ENCODE measurements around the gene RBM8A.

Gene RBM8A

GRCh38 chr1:145901312-145902021 is 25.8 kb downstream of the RBM8A start:
- TF ChIP-seq, protein P1, sequence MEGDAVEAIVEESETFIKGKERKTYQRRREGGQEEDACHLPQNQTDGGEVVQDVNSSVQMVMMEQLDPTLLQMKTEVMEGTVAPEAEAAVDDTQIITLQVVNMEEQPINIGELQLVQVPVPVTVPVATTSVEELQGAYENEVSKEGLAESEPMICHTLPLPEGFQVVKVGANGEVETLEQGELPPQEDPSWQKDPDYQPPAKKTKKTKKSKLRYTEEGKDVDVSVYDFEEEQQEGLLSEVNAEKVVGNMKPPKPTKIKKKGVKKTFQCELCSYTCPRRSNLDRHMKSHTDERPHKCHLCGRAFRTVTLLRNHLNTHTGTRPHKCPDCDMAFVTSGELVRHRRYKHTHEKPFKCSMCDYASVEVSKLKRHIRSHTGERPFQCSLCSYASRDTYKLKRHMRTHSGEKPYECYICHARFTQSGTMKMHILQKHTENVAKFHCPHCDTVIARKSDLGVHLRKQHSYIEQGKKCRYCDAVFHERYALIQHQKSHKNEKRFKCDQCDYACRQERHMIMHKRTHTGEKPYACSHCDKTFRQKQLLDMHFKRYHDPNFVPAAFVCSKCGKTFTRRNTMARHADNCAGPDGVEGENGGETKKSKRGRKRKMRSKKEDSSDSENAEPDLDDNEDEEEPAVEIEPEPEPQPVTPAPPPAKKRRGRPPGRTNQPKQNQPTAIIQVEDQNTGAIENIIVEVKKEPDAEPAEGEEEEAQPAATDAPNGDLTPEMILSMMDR (IDR thresholded peaks at IDR 0.05; ENCODE audit: control insufficient read depth, extremely low read depth, insufficient read depth): no peak
- H3K4me3 ChIP-seq (ENCODE audit: low read depth, low read length): no peak overlapping the region
- no peak for DNase-seq (ENCODE audit: low read depth)

DNA sequence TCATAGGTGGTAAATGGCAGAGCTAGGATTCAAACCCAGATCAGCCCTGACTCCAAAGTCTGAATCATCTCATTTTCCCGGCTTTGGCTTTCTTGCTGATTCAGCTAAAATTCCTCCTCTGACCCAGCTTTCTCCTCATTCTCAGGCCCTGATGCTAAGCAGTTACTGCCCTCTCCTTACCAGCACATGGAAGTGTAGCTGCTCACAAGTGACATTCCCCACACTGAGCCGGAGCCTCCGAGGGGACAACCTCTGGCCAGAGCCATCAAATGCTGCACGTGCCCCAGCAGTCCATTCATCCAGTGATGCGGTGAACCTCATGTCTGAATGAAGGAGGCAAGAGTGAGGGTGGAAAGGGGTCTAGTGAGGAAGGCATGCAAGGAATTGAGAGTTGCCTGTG is 28.5 kb downstream of the RBM8A start:
- TF ChIP-seq, protein P1 (IDR thresholded peaks at IDR 0.05; ENCODE audit: control insufficient read depth, extremely low read depth, insufficient read depth): no peak
- H3K4me3 ChIP-seq (ENCODE audit: low read depth, low read length): no peak overlapping the region
- no peak for DNase-seq (ENCODE audit: low read depth)

- no peak for DNase-seq (ENCODE audit: low read depth)
- TF ChIP-seq, protein P1 (IDR thresholded peaks at IDR 0.05; ENCODE audit: control insufficient read depth, extremely low read depth, insufficient read depth): no peak
- no peak overlapping the region for H3K4me3 ChIP-seq (ENCODE audit: low read depth, low read length)
These were observed 29.3 kb downstream of the RBM8A start for GRCh38 chr1:145897969-145898368.

DNA sequence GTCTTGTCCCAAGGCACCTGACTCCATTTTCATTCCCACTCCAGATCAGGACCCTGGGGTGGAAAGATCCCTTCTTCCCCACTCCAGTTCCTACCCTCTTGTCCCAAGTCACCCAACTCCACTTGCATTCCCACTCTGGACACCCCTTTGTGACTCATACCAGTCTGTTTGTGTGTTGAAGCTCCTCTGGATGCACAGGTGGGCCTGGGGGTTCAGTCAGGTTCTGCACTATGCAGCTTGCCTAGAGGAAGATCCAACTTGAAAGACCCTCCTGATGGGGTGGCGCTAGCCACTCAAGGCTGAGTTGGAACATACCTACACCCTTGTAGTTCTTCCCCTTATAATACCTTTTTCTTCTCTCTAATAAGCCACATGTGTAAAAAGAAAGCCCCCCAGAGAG is 31.8 kb downstream of the RBM8A start:
- TF ChIP-seq, protein P1 (IDR thresholded peaks at IDR 0.05; ENCODE audit: control insufficient read depth, extremely low read depth, insufficient read depth): no peak

DNA sequence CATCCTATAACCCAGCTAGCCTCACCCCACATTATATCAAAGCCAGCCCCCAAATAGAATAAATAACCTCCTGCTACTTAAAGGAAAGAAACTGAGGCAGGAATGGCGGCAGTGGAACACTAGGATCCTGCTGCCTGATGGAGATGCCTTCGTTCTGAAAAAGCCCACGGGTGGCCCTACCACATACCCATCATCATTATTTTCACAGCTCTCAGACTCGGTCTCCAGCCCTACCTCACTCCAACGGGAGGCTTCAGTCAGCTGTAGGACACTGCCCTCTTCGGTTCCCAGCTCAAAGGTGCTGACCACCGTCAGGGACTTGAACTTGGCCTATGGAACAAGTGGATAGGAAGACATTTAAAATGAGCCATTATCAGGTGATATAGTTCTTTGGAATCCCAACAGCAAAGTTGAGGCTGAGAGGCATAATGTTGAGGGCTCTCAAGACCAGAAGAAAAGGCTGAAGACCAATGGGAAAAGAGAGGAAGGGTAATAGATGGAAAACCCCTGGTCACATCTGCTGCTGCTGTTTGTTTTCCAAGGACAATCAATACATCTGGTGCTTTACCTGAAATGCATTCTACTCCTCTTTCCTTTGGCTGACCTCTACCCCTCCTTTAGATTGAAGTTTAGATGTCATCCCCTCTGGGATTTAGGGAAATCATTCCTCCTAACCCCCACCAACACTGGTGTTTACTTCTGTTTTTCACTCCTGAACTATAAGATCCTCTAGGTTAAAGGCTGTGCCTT is 33.8 kb downstream of the RBM8A start:
- no peak for DNase-seq (ENCODE audit: low read depth)
- H3K4me3 ChIP-seq (ENCODE audit: low read depth, low read length): no peak overlapping the region
- TF ChIP-seq, protein P1 (IDR thresholded peaks at IDR 0.05; ENCODE audit: control insufficient read depth, extremely low read depth, insufficient read depth): no peak

More for the DNA sequence above, 31.8 kb downstream of the RBM8A start:
- DNase-seq (ENCODE audit: low read depth): no peak
- no peak overlapping the region for H3K4me3 ChIP-seq (ENCODE audit: low read depth, low read length)

- TF ChIP-seq, protein P1 (IDR thresholded peaks at IDR 0.05; ENCODE audit: control insufficient read depth, extremely low read depth, insufficient read depth): no peak
- DNase-seq (ENCODE audit: low read depth): no peak
- H3K4me3 ChIP-seq (ENCODE audit: low read depth, low read length): peak overlapping the region; percentile 3; the same call in 1 of the 2 replicates
These were observed 34.7 kb downstream of the RBM8A start for GRCh38 chr1:145892486-145893087.
